Coronary artery (tissue), 2 donors: ENCODE results near the gene TNNT1.
"Not testable (repeated sequence)": the region's sequence is repeated elsewhere in the genome, so short reads cannot be mapped to it uniquely, and the experiment has no call there.

Experiments used
- DNase-seq: peaks from one replicate; pipeline ENCODE4 v3.0.0-alpha.2; 2017; ENCODE audit warnings: low spot score
- H3K27ac ChIP-seq, 2 donors: fragments of 200-600 bp; sonication (generic); one replicate each; pipeline ENCODE4 v1.5.1; 2016 to 2019
- H3K4me3 ChIP-seq: fragments of 200-600 bp; sonication (generic); 2 replicates; pipeline ENCODE4 v1.5.1; 2016; ENCODE audit warnings: mild to moderate bottlenecking, moderate library complexity
- TF ChIP-seq, protein P1 (sequence below): fragments of 200-600 bp; sonication (generic); IDR thresholded peaks from one replicate; pipeline ENCODE4 v1.5.1; 2019; ENCODE audit warnings: antibody characterized with exemption

Gene TNNT1

DNA sequence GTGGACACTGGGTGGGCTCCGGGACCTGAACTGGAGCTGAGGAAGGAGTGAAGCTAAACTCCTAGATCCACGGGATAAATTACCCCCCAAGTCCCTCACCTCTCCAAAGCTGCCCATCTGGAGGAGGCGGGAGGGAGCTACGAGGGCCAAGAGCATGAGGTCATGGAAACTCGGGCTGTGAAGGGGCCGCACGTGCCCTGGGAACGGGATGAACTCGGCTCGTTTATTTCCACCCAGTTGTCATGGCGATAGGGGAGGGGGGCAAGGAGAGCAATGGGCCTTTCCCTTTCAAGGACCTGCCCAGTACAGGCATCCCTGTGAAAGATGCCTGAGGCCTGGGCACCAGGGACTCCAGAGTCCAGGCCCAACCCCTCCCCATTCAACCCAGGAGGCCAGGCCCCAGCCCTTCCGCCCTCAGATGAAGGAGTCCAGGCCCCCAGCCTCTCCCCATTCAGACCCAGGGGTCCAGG is 35.4 kb downstream of the TNNT1 start:
- TF ChIP-seq, protein P1, sequence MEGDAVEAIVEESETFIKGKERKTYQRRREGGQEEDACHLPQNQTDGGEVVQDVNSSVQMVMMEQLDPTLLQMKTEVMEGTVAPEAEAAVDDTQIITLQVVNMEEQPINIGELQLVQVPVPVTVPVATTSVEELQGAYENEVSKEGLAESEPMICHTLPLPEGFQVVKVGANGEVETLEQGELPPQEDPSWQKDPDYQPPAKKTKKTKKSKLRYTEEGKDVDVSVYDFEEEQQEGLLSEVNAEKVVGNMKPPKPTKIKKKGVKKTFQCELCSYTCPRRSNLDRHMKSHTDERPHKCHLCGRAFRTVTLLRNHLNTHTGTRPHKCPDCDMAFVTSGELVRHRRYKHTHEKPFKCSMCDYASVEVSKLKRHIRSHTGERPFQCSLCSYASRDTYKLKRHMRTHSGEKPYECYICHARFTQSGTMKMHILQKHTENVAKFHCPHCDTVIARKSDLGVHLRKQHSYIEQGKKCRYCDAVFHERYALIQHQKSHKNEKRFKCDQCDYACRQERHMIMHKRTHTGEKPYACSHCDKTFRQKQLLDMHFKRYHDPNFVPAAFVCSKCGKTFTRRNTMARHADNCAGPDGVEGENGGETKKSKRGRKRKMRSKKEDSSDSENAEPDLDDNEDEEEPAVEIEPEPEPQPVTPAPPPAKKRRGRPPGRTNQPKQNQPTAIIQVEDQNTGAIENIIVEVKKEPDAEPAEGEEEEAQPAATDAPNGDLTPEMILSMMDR, result no peak
- DNase-seq, result peak; percentile 96
- H3K4me3 ChIP-seq, result peak overlapping the region; percentile 97

DNA sequence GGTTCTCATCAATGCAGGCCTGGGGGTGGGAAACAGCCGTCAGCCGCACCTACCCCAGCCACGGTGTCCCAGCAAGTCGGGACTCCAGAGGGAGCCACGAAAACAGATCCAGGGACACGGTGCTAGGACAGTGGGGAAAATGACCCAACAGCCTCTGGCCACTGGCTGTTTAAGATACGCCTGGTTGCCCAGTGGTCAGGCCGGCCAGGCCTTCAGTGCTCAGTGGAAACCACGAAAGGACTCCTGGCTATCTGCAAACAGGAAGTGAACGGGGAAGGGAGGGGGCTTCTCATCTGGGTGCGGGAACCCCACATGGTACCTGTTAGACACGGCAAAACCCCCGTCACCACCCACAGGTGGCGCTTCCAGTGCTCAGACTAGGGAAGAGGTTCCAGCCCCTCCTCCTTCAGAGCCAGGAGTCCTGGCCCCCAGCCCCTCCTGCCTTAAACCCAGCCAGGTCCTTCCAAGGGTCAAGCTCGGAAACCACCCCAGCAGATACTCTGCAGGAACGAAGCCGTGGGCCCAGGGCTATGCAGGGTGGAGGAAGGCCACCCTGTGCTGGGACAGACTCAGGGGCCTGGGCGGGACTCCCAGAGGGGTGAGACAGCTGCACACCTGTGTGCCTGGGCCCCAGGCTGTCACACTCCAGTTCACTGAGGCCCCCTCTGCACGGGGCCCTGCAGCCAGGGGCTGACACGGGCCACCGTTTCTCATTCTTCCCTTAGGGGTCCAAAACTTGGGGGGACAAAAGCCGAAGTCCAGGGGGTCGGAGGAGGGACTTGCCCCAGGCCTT is 36.0 kb downstream of the TNNT1 start:
- DNase-seq, result no peak
- H3K27ac ChIP-seq, result peak overlapping the region; percentile 94 to 97
- peak overlapping the region; percentile 97 for H3K4me3 ChIP-seq
- TF ChIP-seq, protein P1, result no peak

More for the DNA sequence above, 35.4 kb downstream of the TNNT1 start:
- peak overlapping the region; percentile 94 to 97 for H3K27ac ChIP-seq

DNA sequence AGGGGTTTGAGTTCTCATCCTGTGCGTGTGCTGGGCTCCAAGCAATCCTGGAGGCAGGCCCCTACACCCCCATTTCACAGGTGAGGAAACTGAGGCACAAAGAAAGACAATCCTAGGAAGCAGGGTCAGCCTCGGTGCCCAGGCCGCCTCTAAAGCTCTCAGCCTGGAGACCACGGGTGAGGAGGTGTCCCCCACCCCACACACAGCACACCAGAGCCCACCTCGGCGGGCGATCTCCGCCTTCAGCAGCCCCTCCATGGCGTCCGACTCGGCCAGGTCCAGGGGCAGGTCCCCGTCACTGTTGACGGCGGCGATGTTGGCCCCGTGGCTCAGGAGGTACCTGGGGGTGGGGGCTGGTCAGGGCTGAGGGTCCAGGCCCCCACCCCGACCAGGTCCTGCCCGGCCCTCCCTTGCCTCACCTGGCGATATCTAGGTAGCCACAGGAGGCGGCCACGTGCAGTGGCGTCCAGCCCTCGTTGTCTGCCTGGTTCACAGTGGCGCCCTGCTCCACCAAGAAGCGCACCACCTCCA is 36.7 kb downstream of the TNNT1 start:
- Histone ChIP-seq H3K4me3 (peak overlapping the region; percentile 97), H3K27ac (peak overlapping the region; percentile 94 to 97)
- no peak for DNase-seq
- TF ChIP-seq, protein P1, result no peak

DNA sequence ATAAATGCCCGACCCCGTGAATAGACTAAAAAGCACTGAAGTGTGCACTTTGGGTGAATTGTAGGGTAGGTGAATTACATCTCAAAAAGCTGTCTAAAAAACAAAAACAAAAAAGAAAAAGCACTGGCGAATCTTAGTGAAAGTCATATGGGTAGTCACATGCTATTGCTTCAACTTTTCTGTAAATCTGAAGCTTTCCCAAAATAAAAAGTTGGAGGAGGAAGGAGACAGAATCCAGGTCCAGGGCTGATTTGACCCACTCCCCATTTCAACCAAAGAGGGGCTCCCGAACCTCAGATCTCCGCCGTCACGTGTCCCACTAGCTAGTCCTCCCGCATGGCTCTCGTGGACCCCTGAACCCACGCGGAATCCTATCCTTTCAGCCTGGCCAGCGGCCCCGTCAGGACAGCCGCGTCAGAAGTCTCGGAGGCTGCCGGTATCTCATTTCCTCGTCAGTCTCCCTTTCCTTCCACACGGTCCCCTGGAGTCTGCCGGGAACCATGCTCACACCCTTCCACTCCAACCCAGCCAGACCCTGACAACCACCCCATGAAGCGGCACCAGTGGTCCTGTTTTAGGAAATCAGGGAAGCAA is 37.7 kb downstream of the TNNT1 start:
- TF ChIP-seq, protein P1, result no peak
- no peak for DNase-seq
- peak overlapping the region; percentile 94 to 97 for H3K27ac ChIP-seq

DNA sequence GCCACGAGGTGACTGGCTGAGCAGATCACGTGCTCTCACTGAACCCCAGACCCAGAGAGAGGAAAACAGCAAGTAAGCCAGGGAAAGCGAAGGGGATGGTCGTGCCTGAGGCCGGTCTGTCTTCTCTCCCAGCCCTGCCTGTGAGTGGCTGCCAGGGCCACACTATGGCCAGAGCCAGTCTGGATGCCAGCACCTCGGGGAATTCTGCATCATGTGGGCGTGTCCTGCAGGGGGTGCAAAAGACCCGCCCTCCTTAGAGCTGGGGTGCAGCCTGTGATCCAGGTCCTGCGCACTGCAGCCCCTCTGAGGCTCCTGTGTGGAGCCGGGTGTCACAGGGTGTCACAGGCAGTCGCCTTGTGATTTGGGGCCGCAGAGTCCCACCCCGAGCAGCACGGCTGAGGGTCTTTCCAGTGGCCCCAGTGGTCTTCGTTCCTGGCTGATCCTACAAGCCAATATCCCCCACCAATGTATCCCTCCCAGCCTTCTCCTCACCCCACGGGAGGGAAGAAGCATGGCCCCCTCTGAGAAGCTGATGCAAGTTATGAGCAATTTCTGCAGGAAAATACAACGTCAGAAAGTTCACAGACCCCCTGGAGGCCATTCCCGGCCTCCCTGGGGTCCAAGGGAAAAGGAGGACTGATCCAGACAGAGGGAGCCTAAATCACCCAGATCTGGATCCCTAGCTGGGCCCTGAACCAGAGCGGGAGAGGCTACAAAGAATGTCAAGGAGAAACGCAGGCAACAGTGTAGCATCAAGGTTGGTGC is 39.3 kb downstream of the TNNT1 start:
- TF ChIP-seq, protein P1, result no peak
- no peak overlapping the region for H3K27ac ChIP-seq
- no peak overlapping the region for H3K4me3 ChIP-seq
- DNase-seq, result no peak

More for the DNA sequence above, 37.7 kb downstream of the TNNT1 start:
- no peak overlapping the region for H3K4me3 ChIP-seq

DNA sequence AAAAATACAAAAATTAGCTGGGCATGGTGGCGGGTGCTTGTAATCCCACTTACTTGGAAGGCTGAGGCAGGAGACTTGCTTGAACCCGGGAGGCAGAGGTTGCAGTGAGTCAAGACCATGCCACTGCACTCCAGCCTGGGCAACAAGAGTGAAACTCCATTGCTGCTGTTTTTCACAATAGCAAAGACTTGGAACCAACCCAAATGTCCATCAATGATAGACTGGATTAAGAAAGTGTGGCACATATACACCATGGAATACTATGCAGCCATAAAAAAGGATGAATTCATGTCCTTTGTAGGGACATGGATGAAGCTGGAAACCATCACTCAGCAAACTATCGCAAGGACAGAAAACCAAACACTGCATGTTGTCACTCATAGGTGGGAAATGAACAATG is 41.8 kb downstream of the TNNT1 start:
- H3K4me3 ChIP-seq, H3K27ac ChIP-seq, DNase-seq: not testable (repeated sequence)

DNA sequence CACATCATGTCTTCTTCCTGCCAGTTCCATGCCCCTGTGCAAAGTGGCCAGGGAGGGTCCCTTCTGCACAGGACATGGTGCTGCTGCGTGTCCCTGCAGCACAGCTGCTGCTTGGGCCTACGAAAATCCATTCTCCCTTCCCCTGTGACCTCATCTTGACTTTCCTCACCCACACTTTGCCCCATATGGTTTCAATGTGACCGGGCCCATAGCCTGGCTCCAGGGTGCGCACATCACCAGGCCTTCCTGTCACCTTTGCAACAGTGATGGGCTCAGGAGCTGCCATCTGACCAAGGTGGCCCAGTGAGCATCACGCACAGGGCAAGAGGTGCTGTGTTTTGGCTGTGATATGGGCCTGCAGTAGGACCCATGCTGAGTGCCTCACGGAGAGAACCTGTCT is 42.4 kb downstream of the TNNT1 start:
- DNase-seq, result no peak
- Histone ChIP-seq H3K4me3 (no peak overlapping the region), H3K27ac (no peak overlapping the region)
- TF ChIP-seq, protein P1, result no peak
